ENCODE measurements around the gene RTKN2. TPM values are rescaled to one million over a fixed set of nuclear protein-coding genes. Genes with fewer than 3 reads are reported as not detected.
"Not testable (repeated sequence)": the region's sequence is repeated elsewhere in the genome, so short reads cannot be mapped to it uniquely, and the experiment has no call there.

The RTKN2 gene
- total RNA-seq, 1 donor: 0.27 TPM

DNA sequence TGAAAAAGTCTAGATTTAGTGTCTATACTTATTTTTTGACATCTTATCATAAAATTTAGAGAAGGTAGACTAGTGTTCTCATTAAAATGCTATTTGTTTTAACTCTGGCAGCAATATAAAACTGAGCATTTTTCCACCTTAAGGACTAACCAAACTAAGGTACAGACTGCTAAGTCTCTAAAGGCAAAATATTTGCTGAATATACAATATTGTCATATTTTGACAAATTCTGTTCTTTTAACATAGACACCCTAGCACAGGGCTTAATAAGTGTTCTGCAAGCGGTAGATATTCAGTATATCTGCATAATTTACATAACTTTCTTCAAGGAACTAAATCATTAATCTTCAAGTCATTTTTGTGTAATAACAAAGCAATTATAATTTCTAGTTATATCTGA, 8.6 kb downstream of the RTKN2 start:
- no peak for DNase-seq (ENCODE audit: low read depth in 2 of 3, low spot score in 2 of 3)

DNA sequence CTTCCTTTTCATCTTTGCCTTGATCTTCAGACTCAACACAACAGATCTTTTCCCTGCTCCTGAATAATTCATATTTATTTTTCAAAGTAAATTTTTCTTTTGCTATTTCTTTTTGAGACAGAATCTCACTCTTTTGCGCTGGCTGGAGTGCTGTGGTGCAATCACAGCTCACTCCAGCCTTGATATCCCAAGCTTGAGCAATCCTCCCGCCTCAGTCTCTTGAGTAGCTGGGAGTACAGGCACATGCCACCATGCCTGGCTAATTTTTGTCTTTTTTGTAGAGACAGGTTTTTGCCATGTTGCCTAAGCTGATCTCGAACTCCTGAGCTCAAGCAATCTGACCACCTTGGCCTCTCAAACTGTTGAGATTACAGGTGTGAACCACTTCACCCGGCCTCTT, 9.2 kb downstream of the RTKN2 start:
- DNase-seq (ENCODE audit: low read depth in 2 of 3, low spot score in 2 of 3): no peak

DNA sequence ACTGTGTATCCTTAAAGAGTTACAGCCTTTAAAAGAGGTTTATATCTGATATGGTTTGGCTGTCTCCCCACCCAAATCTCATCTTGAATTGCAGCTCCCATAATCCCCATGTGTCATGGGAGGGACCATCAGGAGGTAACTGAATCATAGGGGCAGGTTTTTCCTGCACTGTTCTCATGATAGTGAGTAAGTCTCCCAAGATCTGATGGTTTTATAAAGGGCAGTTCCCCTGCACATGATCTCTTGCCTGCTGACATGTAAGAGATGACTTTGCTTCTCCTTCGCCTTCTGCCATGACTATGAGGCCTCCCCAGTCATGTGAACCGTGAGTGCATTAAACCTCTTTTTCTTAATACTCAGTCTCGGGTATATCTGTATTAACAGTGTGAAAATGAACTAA, 9.7 kb downstream of the RTKN2 start:
- no peak for DNase-seq (ENCODE audit: low read depth in 2 of 3, low spot score in 2 of 3)

DNA sequence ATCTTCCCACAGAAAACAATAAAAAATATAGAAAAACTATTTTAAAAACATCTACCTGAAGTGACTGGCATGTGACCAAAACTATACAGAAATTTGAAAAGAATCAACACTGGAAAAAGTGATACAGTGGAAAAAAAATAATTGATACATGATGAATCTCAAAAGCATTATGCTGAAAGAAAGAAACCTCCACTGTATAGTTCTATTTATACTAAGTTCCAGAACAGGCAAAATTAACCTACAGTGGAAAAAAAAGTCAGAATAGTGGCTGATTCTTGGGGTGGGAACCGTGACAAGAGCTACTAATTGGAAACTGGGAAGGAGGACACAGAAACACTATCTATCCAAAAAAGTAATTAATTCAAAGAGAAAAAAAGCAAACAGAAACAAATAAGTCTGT, 14.9 kb downstream of the RTKN2 start:
- no peak for DNase-seq (ENCODE audit: low read depth in 2 of 3, low spot score in 2 of 3)

DNA sequence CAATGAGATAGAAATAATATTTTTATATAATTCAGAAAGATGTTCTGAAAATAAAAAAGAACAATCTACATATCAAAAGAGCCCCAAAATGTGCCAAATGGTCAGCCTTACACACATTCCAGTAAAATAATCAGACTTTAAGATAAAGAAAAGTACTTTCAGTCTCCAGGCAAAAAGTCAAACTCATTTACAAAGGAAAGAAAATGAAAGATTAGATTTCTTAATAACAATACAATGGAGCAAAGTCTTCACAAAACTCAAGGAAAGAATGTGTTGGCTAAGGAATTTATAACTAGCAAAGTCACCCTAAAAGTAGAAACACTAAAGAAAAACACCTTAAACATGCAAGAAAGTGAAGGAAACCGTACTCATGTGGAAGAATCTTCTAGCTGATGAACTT, 16.6 kb downstream of the RTKN2 start:
- DNase-seq (ENCODE audit: low read depth in 2 of 3, low spot score in 2 of 3): no peak

DNA sequence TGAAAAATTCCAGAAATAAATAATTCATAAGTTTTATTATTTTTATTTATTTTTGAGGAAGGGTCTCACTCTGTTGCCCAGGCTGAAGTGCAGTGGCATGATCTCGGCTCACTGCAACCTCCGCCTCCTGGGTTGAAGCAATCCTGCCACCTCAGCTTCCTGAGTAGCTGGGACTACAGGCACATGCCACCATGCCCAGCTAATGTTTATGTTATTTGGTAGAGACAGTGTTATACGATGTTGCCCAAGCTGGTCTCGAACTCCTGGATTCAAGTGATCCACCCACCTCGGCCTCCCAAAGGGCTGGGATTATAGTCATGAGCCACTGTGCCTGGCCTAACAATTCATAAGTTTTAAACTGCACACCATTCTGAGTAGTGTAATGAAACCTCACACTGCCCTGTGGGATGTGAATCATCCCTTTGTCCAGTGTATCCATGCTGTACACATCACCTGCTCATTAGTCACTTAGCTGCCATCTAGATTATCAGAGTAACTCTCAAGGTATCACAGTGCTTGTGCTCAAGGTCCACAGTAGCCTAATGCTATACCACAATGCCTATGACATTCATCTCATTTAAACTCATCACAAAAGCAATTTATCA, 17.9 kb downstream of the RTKN2 start:
- no peak for DNase-seq (ENCODE audit: low read depth in 2 of 3, low spot score in 2 of 3)

DNA sequence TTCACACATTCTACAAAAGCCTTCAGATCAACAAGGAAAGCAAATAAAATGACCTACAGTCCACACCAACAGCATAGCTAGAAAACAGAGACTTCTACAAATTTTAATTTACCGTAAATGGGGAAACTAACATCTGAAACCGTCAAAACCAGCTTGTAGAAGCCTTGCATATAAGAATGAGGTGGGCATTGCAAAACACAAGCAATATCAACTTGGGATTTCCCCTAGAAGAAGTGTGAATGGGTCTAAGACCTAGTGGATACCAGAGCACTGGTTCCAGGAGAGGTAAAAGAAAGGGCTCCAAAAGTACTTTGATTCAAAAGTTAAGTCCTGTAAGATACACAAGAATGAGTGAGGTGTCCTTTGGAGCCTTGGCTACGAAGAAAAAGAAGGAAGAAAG, 18.7 kb downstream of the RTKN2 start:
- no peak for DNase-seq (ENCODE audit: low read depth in 2 of 3, low spot score in 2 of 3)

DNA sequence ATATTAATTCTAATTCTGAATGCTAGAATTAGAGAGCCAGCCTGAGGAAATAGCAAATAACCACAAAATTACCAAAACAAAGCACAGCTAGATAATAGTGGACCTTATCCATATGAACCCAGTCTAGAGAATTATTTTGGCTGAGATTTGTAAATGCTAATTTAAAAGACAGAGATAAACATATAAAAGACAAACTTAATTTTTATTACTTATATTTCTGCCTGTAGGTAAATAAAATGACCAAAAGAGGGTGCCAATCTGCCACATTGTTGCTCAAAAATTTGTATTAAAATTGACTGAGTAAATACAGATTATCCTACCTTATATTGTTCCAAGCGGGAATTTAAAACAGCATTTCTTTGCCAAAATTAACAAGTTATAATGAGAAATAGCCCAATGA, 20.2 kb downstream of the RTKN2 start:
- DNase-seq (ENCODE audit: low read depth in 2 of 3, low spot score in 2 of 3): peak in 1 of 3 donors; percentile 20

DNA sequence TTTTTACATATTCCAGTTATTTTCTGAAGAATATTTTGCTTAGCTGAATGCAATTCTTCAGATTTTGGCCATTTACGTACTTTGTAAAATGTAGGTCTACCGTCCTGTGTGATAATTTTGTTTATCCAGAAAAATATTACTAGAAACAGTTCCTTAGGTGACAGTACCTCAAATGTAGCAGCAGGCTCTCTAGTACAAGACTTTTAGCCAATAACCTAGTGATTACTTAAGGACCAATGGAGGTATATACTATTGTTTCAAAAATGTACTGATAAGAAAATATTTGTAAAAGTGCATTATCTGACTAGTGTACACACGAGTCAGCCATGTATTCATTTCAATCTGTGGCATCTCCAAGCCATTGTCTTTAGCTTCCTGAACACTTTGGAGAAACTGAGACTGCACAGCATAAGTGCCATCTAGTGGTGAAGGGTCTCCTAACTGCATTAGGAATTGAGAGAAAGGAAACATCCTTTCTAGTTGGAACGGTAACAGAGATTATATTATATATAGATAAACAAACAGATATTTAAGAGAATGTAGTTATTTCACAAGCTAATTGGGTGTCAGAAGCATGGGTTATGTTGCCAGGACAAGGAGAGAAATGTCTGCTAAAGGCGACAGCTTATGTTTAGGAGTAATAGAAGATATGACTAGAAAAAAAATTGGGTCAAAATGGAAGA, 23.7 kb downstream of the RTKN2 start:
- DNase-seq (ENCODE audit: low read depth in 2 of 3, low spot score in 2 of 3): peak in 2 of 3 donors; percentile 28 to 50

DNA sequence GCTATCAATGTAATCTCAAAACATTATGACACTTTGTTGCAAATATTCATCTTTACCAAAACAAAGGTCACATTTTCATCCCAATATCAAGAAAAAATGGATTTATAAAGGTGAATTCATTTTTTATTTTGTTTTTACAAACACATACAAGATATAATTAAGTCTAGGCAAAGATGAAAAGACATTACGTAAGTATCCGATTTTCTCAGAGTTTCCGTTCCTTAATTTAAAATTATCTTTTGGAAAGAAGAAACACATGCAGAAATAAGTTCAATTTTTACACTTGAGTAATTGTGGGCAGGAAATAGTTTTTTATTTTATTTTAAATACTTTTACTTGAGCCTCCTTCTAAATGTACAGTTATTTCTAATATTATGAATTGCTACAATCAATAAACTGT, 24.6 kb downstream of the RTKN2 start:
- DNase-seq (ENCODE audit: low read depth in 2 of 3, low spot score in 2 of 3): no peak

DNA sequence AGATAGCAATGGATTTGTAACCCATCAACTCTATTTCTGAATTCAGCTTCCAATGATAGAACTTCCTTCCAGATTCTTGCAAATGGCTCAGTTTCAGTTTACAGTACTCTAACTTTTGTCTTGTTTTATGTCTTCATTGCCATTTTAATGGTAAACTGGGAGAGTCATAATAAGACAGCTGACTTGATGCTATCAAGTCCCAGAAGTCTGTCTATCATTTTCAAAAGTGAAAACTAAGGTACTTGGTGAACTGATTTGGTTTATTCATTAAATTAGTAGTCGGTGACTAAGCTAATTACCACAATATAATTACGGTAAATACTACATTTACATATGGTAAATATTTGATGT, 25.0 kb downstream of the RTKN2 start:
- DNase-seq (ENCODE audit: low read depth in 2 of 3, low spot score in 2 of 3): no peak

DNA sequence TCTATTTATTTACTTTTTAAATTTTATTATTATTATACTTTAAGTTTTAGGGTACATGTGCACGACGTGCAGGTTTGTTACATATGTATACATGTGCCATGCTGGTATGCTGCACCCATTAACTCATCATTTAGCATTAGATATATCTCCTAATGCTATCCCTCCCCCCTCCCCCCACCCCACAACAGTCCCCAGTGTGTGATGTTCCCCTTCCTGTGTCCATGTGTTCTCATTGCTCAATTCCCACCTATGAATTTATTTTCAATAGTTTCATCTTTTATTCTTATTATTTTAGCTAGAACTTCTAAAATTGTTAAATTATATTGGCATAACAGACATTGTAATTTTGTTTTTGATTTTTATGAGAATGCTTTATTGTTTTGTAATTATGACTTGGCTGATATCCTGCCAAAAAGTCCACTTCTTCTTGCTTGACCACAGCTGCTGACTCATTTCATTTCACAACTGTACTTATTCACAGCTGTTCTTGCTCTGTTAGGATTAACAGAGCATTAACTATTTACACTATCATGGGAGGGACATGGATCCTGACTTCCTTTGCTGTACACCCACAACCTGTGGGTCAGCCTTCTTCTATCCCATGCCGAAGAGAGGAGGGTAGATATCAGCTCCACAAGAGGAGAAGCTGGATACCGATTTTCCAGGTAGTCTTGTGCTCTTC, 25.5 kb downstream of the RTKN2 start:
- DNase-seq (ENCODE audit: low read depth in 2 of 3, low spot score in 2 of 3): peak in 2 of 3 donors; percentile 58 to 76

DNA sequence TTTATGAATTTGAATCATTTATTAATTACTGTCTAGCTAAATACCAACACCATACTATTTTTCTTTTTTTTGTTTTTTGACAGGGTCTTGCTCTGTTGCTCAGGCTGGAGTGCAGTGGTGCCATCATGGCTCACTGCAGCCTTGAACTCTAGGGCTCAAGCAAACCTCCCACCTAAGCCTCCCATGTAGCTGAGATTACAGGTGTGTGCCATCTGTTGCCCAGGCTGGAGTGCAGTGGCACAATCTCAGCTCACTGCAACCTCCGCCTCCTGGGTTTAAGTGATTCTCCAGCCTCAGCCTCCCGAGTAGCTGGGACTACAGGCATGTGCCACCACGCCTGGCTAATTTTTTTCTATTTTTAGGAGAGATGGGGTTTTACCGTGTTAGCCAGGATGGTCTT, 27.1 kb downstream of the RTKN2 start:
- DNase-seq (ENCODE audit: low read depth in 2 of 3, low spot score in 2 of 3): not testable (repeated sequence)

DNA sequence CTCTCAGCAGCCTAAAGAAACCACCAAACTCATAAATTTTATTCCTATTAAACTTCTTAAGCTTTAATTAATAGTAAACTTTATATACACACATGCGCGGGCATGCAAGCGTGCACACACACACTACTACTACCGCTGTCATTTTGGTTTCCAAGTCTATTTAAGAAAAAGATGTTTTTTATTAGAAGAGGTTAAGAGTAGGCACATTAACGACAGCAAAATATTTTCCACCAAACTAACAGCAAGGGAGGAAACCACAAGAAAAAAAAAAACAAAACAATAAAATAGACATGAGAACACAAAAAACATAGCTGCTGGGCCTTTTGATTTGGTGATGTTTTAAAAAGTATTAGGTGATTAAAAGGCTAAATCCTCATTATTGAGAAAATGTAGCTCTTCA, 28.6 kb downstream of the RTKN2 start:
- DNase-seq (ENCODE audit: low read depth in 2 of 3, low spot score in 2 of 3): peak in 1 of 3 donors; percentile 30

DNA sequence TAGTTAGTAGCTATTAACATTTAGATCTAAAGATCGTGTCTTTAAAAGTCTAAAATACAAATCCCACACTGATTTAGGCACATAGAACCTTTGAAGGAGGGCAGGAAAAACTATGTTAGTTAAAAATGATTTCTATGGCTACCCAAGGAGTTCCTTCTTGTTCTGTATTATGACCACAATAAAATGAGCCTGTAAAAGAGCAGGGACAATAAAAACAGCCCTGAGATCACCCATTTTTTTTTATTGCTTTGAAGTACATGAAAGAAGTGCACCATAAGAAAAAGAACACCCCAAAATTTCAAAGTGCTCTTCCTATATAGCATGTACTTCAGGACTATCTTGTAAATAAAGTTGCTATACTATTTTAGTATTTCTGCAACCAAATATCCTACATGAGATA, 29.8 kb downstream of the RTKN2 start:
- DNase-seq (ENCODE audit: low read depth in 2 of 3, low spot score in 2 of 3): no peak

DNA sequence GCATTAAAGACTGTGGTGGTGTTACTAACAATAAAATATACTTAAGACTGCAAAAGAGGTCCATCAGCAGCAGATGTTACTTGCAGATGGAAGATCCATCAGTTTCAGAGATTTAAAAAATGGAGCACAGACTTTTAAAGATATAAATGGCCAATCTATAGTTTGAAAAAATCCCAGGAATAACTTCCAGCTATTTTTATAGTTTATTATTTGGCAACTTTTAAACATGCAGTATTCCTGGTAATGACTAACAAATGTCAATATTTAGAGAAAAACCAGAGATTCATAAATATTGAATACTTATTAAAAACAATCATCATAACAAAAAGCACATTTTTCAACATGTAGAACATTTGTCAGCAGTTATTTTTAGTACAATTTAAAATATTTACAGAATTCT, 30.7 kb downstream of the RTKN2 start:
- no peak for DNase-seq (ENCODE audit: low read depth in 2 of 3, low spot score in 2 of 3)

DNA sequence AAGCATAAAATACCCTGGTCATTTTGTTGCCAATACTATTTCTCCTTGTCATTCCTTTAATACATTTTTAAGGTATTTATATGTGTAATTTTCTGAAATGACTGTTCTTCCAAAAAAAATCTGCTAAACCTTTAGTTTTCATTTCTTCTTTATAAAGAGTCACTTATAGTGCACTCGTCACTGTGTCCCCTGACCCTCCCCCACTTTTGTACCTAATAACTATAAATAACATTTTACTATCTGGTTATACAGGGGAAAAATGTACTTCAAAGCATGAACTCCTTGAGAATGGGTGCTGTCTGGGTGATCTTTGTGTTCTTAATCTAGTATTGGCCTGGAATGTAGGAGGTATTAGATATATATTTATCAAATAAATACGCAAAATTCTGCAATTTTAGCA, 31.1 kb downstream of the RTKN2 start:
- no peak for DNase-seq (ENCODE audit: low read depth in 2 of 3, low spot score in 2 of 3)

DNA sequence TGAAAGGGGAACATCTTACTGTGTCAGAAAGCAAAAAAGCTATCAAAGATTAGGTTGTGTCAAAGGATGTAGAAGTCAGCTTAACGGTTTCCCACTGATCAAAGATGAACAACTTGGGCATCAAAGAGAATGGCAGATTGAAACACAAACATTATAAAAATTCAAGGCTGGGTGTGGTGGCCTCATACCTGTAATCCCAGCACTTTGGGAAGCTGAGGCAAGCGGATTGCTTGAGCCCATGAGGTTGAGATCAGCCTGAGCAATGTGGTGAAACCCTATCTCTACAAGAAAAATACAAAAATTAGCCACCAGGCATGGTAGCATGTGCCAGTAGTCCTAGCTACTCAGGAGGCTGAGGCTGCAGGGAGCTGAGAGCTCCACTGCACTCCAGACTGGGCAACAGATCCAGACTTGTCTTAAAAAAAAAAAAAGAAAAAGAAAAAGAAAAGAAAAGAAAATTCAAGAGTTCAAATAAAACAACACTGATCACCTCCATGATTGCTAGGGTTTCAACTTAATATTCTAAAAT, 34.5 kb downstream of the RTKN2 start:
- no peak for DNase-seq (ENCODE audit: low read depth in 2 of 3, low spot score in 2 of 3)

DNA sequence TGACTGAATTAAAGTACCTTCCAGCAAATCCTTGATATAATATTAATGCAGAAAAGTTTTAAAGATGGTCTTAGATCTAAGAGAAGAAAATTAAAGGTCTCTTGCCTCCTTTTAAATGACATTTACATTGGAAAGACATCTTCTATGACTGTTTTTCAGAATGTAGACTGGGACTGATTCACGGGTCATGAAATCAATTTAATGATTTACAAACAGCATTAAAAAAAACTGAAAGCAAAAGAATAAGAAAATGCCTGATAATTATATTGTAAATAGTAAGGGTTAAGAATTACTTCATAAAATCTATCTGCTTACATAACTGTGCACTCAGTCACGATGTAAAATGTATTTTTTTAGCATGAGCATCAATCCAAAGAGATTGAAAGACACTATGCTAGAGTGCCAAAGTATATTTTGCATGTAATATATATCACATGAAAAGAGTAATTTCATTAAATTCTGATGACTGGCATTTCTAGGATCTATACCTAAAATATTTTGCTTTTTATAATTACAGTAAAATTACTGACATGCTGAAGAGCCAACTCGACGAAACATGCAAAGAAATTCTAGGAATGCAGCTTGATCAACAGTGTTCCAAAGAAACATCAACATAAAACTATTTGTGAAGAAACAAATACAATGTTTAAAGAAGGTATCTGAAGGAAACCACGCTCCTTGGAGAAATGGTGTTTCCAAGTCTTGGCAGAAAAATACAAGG, 35.1 kb downstream of the RTKN2 start:
- no peak for DNase-seq (ENCODE audit: low read depth in 2 of 3, low spot score in 2 of 3)

DNA sequence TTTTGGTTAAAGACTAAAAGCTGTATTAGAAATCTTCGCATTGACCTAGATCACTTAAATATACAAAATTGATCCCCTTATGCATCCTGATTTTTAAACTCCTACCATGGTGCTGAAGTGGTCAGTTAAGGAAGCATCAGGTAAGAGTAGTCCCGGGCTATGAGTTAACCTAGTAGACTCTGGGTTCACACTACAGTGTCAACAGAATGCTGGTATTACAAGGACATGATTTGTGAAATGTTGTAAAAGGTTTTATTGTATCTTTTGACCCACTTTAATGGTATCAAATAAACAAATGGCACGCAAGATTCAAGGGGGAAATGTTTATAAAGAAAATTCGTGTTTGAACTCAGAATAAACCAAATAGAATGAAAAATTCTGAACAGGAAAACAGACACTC, 36.8 kb downstream of the RTKN2 start:
- no peak for DNase-seq (ENCODE audit: low read depth in 2 of 3, low spot score in 2 of 3)

DNA sequence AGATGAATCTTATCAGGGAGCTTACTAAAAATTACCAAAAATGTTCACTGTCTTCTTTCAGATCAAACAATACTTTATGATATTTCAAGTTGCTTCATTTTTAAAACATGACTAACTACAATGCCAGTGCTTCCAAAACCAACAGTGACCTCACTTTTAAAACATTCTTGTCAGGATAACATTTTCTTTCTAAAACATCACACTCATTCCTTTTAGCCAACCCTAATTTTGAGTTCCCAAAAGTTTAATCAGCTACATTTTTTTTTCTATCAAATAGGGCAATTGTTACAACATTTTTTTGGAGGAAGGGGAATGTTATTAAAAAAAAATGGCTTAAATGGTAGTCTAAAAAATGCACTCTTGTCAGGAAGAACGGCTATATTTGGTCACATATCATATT, 37.3 kb downstream of the RTKN2 start:
- no peak for DNase-seq (ENCODE audit: low read depth in 2 of 3, low spot score in 2 of 3)
